IPS-20b (cell line): Measurements from ENCODE around the gene RAC3.

Experiments
- H3K27ac ChIP-seq: one replicate; pipeline ENCODE4 v1.5.1; 2013; ENCODE audit warnings: low read length
- H3K27me3 ChIP-seq: 2 replicates; pipeline ENCODE4 v1.6.1; 2013; ENCODE audit warnings: mild to moderate bottlenecking, low read length, inconsistent platforms; ENCODE audit not compliant: insufficient read depth
- H3K36me3 ChIP-seq: 2 replicates; pipeline ENCODE4 v1.6.1; 2013; ENCODE audit warnings: low read depth, mild to moderate bottlenecking, inconsistent platforms, low read length, moderate library complexity; ENCODE audit not compliant: insufficient read depth
- H3K4me1 ChIP-seq: 2 replicates; pipeline ENCODE4 v1.6.1; 2013; ENCODE audit warnings: mild to moderate bottlenecking, control low read depth, inconsistent platforms, low read length, moderate library complexity; ENCODE audit not compliant: insufficient read depth
- H3K4me3 ChIP-seq: 2 replicates; pipeline ENCODE4 v1.5.1; 2013; ENCODE audit warnings: mild to moderate bottlenecking, low read length, inconsistent platforms
- H3K9ac ChIP-seq: 2 replicates; pipeline ENCODE4 v1.6.1; 2013; ENCODE audit warnings: low read depth, mild to moderate bottlenecking, inconsistent platforms, low read length, moderate library complexity
- H3K9me3 ChIP-seq: 2 replicates; pipeline ENCODE4 v1.6.1; 2013; ENCODE audit warnings: mild to moderate bottlenecking, low read depth, low read length, inconsistent platforms; ENCODE audit not compliant: insufficient read depth

The RAC3 gene

DNA sequence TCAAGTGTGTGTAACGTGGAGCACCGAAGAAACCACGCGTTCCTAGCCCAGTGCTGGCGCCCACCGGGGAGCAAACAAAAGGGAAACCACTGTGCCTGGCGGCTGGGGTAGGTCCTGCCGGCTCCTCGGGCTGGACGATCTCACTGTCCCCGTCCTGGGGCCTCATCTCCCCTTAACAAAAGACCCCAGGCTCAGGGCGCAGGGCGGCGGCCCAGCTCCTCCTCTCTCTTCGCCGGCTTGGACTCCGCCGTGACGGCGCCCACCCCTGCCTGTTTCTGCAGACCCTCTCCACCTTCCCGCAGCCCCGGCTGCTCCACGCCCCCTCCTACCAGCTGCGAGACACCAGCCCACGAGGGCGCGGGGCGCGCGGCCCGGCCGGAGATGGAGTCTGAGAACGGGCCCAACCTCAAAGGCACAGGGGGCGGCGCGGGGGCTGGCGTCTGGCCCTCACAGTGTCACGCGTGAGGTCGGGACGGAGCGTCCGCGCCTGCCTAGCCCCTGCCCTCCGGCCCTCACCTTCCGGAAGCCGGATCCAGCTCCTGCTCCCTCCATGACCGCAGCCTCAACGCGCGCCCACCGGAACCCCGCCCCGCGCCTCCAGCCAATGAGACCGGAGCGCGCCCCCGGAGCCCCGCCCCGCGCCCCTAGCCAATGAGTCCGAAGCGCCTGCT is 9.0 kb upstream of the RAC3 start, which contains the start of gene CENPX:
TSS of gene CENPX (minus strand) at position 569 of the 671 bp plus-strand sequence. CDS start at position 552, 17 bp downstream.
- Histone ChIP-seq H3K4me1 (peaks cover 3% of the 10 kb centered on the region), H3K27me3 (no peaks in the 10 kb centered on the region), H3K4me3 (peak within 1 kb of the TSS; percentile 90), H3K9ac (peak within 1 kb of the TSS; percentile 90), H3K27ac (peak within 1 kb of the TSS; percentile 28), H3K36me3 (peaks cover 5% of the 10 kb centered on the region; the same call in 1 of the 2 replicates), H3K9me3 (no peaks in the 10 kb centered on the region)

DNA sequence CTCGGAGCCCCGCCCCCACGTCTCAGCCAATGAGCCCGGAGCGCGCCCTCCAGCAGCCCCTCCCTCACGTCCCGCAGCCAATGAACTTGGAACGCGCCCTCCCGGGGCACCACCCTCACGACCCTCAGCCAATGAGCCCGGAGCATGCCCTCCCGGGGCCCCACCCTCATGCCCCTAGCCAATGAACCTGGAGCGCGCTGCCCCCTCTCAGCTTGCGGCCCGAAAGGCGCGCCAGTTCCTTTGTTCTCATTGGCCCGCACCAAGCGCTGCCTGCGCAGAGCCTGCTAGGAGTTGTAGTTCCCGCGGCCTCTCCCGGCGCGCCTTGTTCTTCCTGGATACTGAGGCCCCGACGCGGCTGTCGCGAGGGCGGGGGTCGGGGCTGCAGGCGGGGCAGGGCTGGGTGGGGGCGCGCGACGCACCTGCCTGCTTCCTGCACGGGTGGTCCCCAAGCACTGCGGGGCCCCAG is 8.5 kb upstream of the RAC3 start, which contains the start of gene LRRC45:
TSS of gene LRRC45 (plus strand) at position 325 of the 466 bp plus-strand sequence. CDS start 339 bp downstream, outside the sequence.
- Histone ChIP-seq H3K9ac (peak within 1 kb of the TSS; percentile 90), H3K27me3 (no peaks in the 10 kb centered on the region), H3K4me3 (peak within 1 kb of the TSS; percentile 90), H3K4me1 (peaks cover 3% of the 10 kb centered on the region; the same call in 1 of the 2 replicates), H3K9me3 (no peaks in the 10 kb centered on the region), H3K36me3 (peaks cover 5% of the 10 kb centered on the region; the same call in 1 of the 2 replicates), H3K27ac (peak within 1 kb of the TSS; percentile 28)

GRCh38 chr17:82023447-82024241 is 7.8 kb upstream of the RAC3 start:
- no peaks in the 10 kb centered on the region for H3K27me3 ChIP-seq
- peak overlapping the region; percentile 84 for H3K4me3 ChIP-seq
- peak overlapping the region; percentile 28 for H3K27ac ChIP-seq
- no peaks in the 10 kb centered on the region for H3K9me3 ChIP-seq
- H3K4me1 ChIP-seq = peaks cover 3% of the 10 kb centered on the region; the same call in 1 of the 2 replicates
- peaks cover 2% of the 10 kb centered on the region; the same call in 1 of the 2 replicates for H3K36me3 ChIP-seq
- peak overlapping the region; percentile 74; the same call in 1 of the 2 replicates for H3K9ac ChIP-seq

GRCh38 chr17:82024859-82025258 is 6.6 kb upstream of the RAC3 start:
- H3K4me3 ChIP-seq = no peak overlapping the region
- no peaks in the 10 kb centered on the region for H3K27me3 ChIP-seq
- H3K4me1 ChIP-seq = peaks cover 3% of the 10 kb centered on the region; the same call in 1 of the 2 replicates
- no peak overlapping the region for H3K27ac ChIP-seq
- no peaks in the 10 kb centered on the region for H3K36me3 ChIP-seq
- no peak overlapping the region for H3K9ac ChIP-seq
- H3K9me3 ChIP-seq = no peaks in the 10 kb centered on the region

DNA sequence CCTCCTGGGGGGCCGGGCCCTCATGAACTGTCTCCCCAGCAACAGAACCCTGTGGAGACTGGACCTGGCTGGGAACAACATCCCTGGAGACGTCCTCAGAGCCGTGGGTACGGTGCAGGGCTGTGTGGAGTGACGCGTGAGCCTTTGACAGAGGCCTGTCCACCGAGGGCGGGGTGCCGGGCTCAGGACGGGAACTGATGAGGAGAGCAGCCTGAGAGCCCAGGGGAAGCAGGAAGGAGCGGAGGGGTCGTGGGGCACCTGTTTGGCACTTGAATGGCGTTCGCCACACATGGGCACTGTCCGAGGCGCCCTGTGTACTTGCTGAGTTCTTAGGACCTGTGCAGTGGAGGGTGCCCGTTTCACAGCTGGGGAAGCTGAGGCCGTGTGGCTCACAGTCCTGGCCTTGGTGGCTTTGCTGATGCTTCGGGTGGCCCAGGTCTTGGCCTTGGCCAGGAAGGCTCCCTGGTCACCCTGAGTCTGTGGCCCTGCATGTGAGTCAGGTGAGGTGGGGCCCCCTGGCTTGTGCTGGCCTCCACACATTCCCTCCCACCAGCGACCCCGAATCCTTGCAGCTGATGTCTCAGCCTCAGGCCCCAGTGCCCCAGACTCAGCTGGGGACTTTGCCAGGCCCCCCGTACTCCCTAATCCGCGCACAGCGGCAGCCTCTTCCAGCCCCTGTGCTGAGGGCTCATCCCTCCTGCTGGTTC is 5.9 kb upstream of the RAC3 start:
- H3K27ac ChIP-seq = no peak overlapping the region
- H3K9ac ChIP-seq = no peak overlapping the region
- no peaks in the 10 kb centered on the region for H3K9me3 ChIP-seq
- peaks cover 3% of the 10 kb centered on the region; the same call in 1 of the 2 replicates for H3K4me1 ChIP-seq
- no peaks in the 10 kb centered on the region for H3K36me3 ChIP-seq
- no peaks in the 10 kb centered on the region for H3K27me3 ChIP-seq
- H3K4me3 ChIP-seq = no peak overlapping the region

GRCh38 chr17:82028246-82028645 is 3.2 kb upstream of the RAC3 start:
- H3K9ac ChIP-seq = no peak overlapping the region
- no peaks in the 10 kb centered on the region for H3K27me3 ChIP-seq
- H3K9me3 ChIP-seq = no peaks in the 10 kb centered on the region
- H3K36me3 ChIP-seq = no peaks in the 10 kb centered on the region
- H3K4me1 ChIP-seq = peaks cover 3% of the 10 kb centered on the region; the same call in 1 of the 2 replicates
- no peak overlapping the region for H3K4me3 ChIP-seq
- no peak overlapping the region for H3K27ac ChIP-seq

GRCh38 chr17:82028966-82029365 is 2.5 kb upstream of the RAC3 start:
- no peaks in the 10 kb centered on the region for H3K27me3 ChIP-seq
- H3K36me3 ChIP-seq = no peaks in the 10 kb centered on the region
- H3K9me3 ChIP-seq = no peaks in the 10 kb centered on the region
- no peak overlapping the region for H3K9ac ChIP-seq
- no peak overlapping the region for H3K4me3 ChIP-seq
- H3K27ac ChIP-seq = no peak overlapping the region
- H3K4me1 ChIP-seq = peaks cover 3% of the 10 kb centered on the region; the same call in 1 of the 2 replicates

- Histone ChIP-seq H3K9me3 (no peaks in the 10 kb centered on the region), H3K4me1 (peaks cover 3% of the 10 kb centered on the region; the same call in 1 of the 2 replicates), H3K4me3 (no peak overlapping the region), H3K27ac (no peak overlapping the region), H3K9ac (no peak overlapping the region), H3K27me3 (no peaks in the 10 kb centered on the region), H3K36me3 (no peaks in the 10 kb centered on the region)
Observed at GRCh38 chr17:82029391-82029790, 2.1 kb upstream of the RAC3 start.

- Histone ChIP-seq H3K27ac (no peak overlapping the region), H3K4me3 (no peak overlapping the region), H3K27me3 (no peaks in the 10 kb centered on the region), H3K9me3 (no peaks in the 10 kb centered on the region), H3K4me1 (peaks cover 3% of the 10 kb centered on the region; the same call in 1 of the 2 replicates), H3K36me3 (0 out of 2 replicates have a peak, but pooled peaks cover 1% of the 10 kb centered on the region), H3K9ac (no peak overlapping the region)
Observed at GRCh38 chr17:82029990-82030469, 1.4 kb upstream of the RAC3 start.

DNA sequence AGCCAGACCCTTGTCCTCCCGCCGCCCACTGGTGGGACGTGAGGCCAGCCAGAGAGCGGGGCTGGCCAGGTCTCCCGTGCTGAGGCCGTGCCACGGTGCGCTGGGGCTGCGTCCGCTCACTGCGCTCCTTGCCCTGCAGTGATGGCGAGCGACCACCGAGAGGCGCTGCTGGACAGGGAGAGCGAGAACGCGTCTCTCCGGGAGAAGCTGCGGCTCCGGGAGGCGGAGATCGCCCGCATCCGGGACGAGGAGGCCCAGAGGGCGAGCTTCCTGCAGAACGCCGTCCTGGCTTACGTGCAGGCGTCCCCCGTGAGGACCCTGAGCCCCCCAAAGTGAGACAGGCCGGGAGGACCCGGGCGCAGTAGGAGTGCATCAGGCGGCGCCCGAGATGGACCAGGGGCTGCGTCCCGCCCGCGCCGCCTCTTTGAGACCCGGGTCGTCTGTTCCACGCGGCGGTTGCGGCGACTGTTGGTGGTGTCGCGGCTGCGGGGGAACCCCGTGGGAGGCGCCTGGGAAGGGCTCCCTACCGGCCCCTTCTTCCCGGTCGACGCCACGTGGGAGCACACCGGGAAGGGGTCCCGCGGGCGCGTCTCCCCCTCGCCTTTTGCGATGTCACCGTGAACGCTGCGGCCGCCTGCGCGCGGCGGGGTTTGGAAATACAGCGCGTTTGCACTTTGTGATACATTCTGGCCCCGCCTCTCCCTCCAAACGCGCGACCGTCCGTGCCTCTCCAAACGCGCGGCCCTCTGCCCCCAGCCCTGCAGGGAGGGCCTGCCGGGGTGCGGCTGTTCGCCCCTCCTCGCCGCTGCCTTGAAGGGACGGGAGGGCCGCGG is 792 bp upstream of the RAC3 start:
- Histone ChIP-seq H3K27ac (no peak overlapping the region), H3K27me3 (no peaks in the 10 kb centered on the region), H3K9ac (no peak overlapping the region), H3K4me3 (peak overlapping the region; percentile 60), H3K4me1 (peaks cover 3% of the 10 kb centered on the region; the same call in 1 of the 2 replicates), H3K9me3 (no peaks in the 10 kb centered on the region), H3K36me3 (peaks cover 5% of the 10 kb centered on the region; the same call in 1 of the 2 replicates)
